ENCODE measurements around the gene SEPTIN1.

The SEPTIN1 gene

DNA sequence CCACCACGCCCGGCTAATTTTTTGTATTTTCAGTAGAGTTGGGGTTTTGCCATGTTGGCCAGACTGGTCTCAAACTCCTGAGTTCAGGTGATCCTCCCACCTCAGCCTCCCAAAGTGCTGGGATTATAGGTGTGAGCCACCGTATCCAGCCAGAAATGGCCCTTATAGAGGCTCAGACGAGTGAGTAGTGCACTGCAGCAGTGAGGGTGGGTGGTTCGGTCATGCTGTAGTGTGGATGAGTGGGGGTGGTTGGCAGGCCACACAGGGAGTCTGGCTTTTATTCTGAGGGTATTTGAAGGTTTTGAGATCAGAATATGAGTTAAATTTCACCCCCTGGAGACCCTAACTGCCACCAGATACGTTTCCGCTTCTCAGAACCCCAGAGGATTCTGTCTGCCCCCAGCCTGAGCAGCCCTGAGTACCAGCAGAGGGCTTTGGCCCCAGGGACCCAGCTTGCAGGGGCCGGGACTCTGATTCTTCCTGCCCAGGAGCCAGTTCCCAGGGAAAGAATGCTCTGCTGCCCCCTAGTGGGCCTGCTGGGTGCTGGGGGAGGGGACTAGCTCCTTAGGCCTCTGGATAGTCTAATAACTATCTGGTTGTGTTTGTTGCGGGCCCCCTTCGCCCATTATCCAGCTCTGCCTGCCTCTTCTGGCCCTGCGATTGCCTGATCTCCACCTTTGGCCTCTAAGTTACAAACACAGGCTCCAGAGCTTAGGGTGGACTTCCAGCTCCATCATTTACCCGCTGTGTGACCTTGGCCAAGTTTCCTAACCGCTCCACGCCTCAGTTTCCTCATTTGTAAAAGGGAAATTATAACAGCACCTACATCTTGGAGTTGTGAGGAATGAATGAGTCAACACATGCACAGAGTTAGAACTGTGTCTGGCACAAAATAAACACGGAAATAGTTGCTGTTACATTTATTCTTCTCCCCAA, 27.0 kb upstream of the SEPTIN1 start:
- peak; percentile 98 for TF ChIP-seq CTCF (IDR thresholded peaks at IDR 0.05; ENCODE audit: extremely low read depth, missing control alignments)
- peak; percentile 93 for DNase-seq (ENCODE audit: low spot score)

- no peak for TF ChIP-seq CTCF (IDR thresholded peaks at IDR 0.05; ENCODE audit: extremely low read depth, missing control alignments)
- no peak for DNase-seq (ENCODE audit: low spot score)
These were observed 25.6 kb upstream of the SEPTIN1 start for GRCh38 chr16:30407804-30408534.

DNA sequence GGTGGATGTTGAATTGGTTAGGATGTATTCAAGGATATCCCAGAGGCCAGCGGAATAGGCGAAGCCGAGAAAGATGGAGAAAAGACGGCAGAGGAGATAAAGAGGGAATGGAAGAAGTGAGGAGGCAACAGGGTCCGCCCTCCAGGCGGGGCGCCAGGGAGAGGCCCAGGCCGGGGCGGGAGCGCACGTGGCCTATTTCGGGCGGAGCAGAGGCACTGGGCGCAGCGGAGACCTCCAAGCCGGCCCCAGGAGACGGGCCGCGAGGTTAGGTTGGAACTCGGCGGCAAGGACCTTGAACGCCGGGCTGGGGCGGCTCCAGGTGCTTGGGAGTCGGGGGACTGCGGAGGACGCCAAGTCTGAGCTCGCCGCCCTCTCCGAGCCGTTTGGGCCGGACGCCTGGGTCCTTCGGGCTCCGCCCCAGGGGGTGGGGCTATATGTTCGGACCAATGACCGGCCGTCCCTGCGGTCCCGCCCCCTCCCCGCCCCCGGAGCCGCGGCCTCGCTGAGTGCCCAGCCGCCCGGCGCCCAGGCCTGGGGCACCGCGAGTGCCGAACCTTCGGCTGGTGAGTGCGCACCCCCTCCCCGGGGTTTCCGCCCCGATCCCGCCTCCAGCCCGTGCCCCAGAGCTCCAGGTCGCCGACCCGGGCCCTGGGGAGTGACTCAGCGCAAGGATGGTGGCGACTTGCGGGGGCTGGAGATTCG, 24.9 kb upstream of the SEPTIN1 start, which contains the start of gene ZNF771:
TSS of gene ZNF771 (plus strand) at position 505 of the 702 bp plus-strand sequence. CDS start 448 bp downstream, outside the sequence.
- DNase-seq (ENCODE audit: low spot score) = peak; percentile 96
- no peak for TF ChIP-seq CTCF (IDR thresholded peaks at IDR 0.05; ENCODE audit: extremely low read depth, missing control alignments)

DNA sequence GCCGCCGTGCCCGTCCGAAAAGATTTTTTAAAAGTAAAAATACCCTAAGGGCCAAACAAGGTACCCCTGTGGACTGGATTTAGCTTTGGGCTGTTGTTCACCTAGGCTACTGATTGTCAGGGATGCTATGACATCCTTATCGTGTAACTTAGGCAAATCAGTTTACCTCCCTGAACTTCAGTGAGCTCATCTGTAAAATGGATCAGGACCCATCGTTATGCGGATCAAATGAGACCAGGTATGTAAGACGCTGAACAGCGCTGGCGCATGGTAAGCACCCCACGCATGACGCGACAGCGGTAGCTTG, 24.4 kb upstream of the SEPTIN1 start:
- no peak for TF ChIP-seq CTCF (IDR thresholded peaks at IDR 0.05; ENCODE audit: extremely low read depth, missing control alignments)
- DNase-seq (ENCODE audit: low spot score) = no peak

GRCh38 chr16:30401768-30402425, 19.5 kb upstream of the SEPTIN1 start:
- no peak for DNase-seq (ENCODE audit: low spot score)
- TF ChIP-seq CTCF (IDR thresholded peaks at IDR 0.05; ENCODE audit: extremely low read depth, missing control alignments) = no peak

GRCh38 chr16:30399435-30400186, 17.2 kb upstream of the SEPTIN1 start:
- no peak for TF ChIP-seq CTCF (IDR thresholded peaks at IDR 0.05; ENCODE audit: extremely low read depth, missing control alignments)
- DNase-seq (ENCODE audit: low spot score) = no peak
